SK-N-SH treated with all-trans-retinoic acid at 6 μM for 48 hours (cell line): Measurements from ENCODE around the gene AHSA1.

Source experiments
- ARNTL ChIP-seq: fragments of 450-650 bp; formaldehyde crosslinking; IDR thresholded peaks from 2 replicates; pipeline ENCODE4 v1.5.0; 2020; ENCODE audit warnings: low read depth, mild to moderate bottlenecking, moderate library complexity, borderline replicate concordance
- ESRRG ChIP-seq: fragments of 250-450 bp; sonication (Bioruptor Pico); IDR thresholded peaks from 2 replicates; pipeline ENCODE4 v1.6.1; 2021; ENCODE audit warnings: mild to moderate bottlenecking
- GLIS3 ChIP-seq: fragments of 250-450 bp; sonication (Bioruptor Pico); IDR thresholded peaks from 2 replicates; pipeline ENCODE4 v1.5.0; 2020; ENCODE audit warnings: mild to moderate bottlenecking, moderate library complexity
- ZFP3 ChIP-seq: fragments of 250-450 bp; sonication (Bioruptor Pico); IDR thresholded peaks from 2 replicates; pipeline ENCODE4 v1.5.0; 2020; ENCODE audit warnings: mild to moderate bottlenecking, moderate library complexity
- ZNF8 ChIP-seq: fragments of 450-650 bp; formaldehyde crosslinking; IDR thresholded peaks from 2 replicates; pipeline ENCODE4 v1.5.0; 2020; ENCODE audit warnings: mild to moderate bottlenecking, moderate library complexity
- TF ChIP-seq, protein P1 (sequence below): fragments of 250-450 bp; sonication (Bioruptor Pico); IDR thresholded peaks from 2 replicates; pipeline ENCODE4 v1.8.0; 2020; ENCODE audit warnings: mild to moderate bottlenecking, moderate library complexity, borderline replicate concordance
- TF ChIP-seq, protein P2 (sequence below): fragments of 250-450 bp; sonication (Bioruptor Pico); IDR thresholded peaks from 2 replicates; pipeline ENCODE4 v1.5.0; 2020; ENCODE audit warnings: mild to moderate bottlenecking, moderate library complexity

DNA sequence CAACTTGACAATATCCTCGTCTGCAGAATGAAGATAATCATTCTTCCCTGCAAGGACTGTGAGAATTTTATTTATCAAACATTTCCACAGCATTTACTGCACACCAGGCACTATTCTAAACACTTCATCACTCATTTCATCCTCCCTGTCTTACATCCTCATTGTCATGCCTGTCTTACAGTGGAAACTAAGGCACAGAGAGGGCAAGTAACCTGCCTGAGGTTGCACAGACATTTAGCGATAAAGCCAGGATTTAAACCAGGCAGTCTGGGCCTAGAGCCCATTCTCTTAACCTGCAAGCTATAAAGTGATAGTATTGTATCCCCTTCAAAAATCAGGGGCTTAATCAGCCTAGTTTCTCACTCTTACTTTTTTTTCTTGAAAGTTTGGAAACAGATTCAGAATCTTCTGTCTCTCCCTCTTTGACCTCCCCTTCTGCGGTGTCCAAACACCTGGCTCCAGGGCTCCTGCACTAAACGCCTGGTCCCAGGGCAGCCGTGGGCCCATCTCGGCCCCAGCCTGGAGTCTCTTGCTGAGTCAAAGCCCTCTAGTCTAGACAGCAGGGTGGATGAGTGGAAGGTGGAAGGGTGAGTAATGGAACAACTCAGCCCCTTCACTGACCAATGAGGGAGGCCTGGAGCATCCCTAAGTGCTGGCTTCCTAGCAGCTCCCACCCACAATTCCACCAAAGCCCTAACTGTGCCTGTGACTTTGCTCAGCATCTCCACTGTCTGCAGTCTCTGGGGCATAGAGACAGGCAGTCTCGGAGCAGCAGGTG, 28.2 kb downstream of the AHSA1 start:
- TF ChIP-seq ESRRG (CRISPR knock-in tag) = no peak
- TF ChIP-seq ARNTL = no peak
- no peak for TF ChIP-seq ZFP3 (CRISPR knock-in tag)
- TF ChIP-seq, protein P1, sequence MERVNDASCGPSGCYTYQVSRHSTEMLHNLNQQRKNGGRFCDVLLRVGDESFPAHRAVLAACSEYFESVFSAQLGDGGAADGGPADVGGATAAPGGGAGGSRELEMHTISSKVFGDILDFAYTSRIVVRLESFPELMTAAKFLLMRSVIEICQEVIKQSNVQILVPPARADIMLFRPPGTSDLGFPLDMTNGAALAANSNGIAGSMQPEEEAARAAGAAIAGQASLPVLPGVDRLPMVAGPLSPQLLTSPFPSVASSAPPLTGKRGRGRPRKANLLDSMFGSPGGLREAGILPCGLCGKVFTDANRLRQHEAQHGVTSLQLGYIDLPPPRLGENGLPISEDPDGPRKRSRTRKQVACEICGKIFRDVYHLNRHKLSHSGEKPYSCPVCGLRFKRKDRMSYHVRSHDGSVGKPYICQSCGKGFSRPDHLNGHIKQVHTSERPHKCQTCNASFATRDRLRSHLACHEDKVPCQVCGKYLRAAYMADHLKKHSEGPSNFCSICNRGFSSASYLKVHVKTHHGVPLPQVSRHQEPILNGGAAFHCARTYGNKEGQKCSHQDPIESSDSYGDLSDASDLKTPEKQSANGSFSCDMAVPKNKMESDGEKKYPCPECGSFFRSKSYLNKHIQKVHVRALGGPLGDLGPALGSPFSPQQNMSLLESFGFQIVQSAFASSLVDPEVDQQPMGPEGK (CRISPR knock-in tag) = no peak
- TF ChIP-seq, protein P2, sequence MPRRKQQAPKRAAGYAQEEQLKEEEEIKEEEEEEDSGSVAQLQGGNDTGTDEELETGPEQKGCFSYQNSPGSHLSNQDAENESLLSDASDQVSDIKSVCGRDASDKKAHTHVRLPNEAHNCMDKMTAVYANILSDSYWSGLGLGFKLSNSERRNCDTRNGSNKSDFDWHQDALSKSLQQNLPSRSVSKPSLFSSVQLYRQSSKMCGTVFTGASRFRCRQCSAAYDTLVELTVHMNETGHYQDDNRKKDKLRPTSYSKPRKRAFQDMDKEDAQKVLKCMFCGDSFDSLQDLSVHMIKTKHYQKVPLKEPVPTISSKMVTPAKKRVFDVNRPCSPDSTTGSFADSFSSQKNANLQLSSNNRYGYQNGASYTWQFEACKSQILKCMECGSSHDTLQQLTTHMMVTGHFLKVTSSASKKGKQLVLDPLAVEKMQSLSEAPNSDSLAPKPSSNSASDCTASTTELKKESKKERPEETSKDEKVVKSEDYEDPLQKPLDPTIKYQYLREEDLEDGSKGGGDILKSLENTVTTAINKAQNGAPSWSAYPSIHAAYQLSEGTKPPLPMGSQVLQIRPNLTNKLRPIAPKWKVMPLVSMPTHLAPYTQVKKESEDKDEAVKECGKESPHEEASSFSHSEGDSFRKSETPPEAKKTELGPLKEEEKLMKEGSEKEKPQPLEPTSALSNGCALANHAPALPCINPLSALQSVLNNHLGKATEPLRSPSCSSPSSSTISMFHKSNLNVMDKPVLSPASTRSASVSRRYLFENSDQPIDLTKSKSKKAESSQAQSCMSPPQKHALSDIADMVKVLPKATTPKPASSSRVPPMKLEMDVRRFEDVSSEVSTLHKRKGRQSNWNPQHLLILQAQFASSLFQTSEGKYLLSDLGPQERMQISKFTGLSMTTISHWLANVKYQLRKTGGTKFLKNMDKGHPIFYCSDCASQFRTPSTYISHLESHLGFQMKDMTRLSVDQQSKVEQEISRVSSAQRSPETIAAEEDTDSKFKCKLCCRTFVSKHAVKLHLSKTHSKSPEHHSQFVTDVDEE (CRISPR knock-in tag) = no peak
- TF ChIP-seq GLIS3 (CRISPR knock-in tag) = no peak
- TF ChIP-seq ZNF8 (CRISPR knock-in tag) = no peak
